Neural cell (in vitro differentiated cells): ENCODE data around the gene ZNF805.

Experiments used
- CTCF ChIP-seq: fragments of 450-650 bp; IDR thresholded peaks from 2 replicates; pipeline ENCODE4 v1.5.1; 2014; ENCODE audit warnings: antibody characterized with exemption, mild to moderate bottlenecking, moderate library complexity; ENCODE audit not compliant: poor library complexity, severe bottlenecking
- EP300 ChIP-seq: fragments of 450-650 bp; conservative IDR thresholded peaks from 2 replicates; pipeline ENCODE4 v1.6.1; 2014; ENCODE audit warnings: antibody characterized with exemption, mild to moderate bottlenecking, moderate library complexity; ENCODE audit not compliant: poor library complexity, severe bottlenecking
- EZH2 ChIP-seq: fragments of 200-600, 300-800 bp; shearing (Covaris generic), sonication (generic); IDR thresholded peaks from 2 replicates; pipeline ENCODE4 v1.6.1; 2014; ENCODE audit warnings: antibody characterized with exemption, low read length, borderline replicate concordance, mild to moderate bottlenecking; ENCODE audit not compliant: insufficient read depth, poor library complexity, severe bottlenecking
- POLR2AphosphoS5 ChIP-seq: IDR thresholded peaks from 2 replicates; pipeline ENCODE4 v1.6.1; 2012
- RAD21 ChIP-seq: fragments of 450-650 bp; conservative IDR thresholded peaks from 2 replicates; pipeline ENCODE4 v1.6.1; 2014; ENCODE audit warnings: antibody characterized with exemption, mild to moderate bottlenecking, moderate library complexity
- REST ChIP-seq: IDR thresholded peaks from 2 replicates; pipeline ENCODE4 v1.6.1; 2012; ENCODE audit warnings: borderline replicate concordance
- TAF1 ChIP-seq: IDR thresholded peaks from 2 replicates; pipeline ENCODE4 v1.6.1; 2012; ENCODE audit warnings: low read depth

GRCh38 chr19:57262044-57262443 is 21.6 kb downstream of the ZNF805 start:
- TF ChIP-seq POLR2AphosphoS5 (no peak), CTCF (no peak), TAF1 (no peak), EP300 (no peak), RAD21 (no peak), REST (no peak), EZH2 (no peak)
